HG03558 (cell line): ENCODE data around the gene MLLT6.

ENCODE experiments used
- ATAC-seq: cut with Tn5 transposase; IDR thresholded peaks from one replicate; pipeline ENCODE4 v1.9.1; 2021; ENCODE audit warnings: moderate number of reproducible peaks; ENCODE audit not compliant: unreplicated experiment; ENCODE audit errors: extremely low read depth

The MLLT6 gene

GRCh38 chr17:38706505-38707216 is 1.6 kb downstream of the MLLT6 start:
- ATAC-seq: no peak

DNA sequence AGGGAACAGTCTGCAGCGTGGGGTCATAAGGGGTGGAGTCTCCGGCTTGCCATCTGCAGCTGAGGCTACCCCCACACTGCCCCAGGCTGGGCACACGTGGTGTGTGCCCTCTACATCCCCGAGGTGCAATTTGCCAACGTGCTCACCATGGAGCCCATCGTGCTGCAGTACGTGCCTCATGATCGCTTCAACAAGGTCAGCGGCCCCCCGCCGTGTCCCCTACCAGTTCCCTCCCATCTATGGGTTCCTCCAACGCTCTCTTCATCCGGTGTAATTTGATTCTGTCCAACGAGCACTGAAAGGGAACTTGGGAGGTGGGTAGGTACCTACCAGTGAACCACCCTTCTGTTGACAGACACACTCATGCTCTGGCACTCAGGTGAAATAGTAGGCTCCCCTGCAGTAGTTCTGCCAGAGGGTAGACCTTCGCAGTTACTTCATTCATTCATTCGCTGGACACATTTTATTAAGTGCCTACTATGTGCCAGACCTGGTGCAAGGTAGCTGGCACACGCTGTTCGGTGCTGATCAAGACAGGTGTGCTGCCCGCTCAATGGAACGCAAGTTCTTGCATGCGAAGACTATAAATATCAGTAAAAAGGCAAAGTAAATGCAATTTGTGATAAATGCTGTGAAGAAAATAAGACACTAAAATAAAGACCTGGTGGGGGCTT is 2.7 kb downstream of the MLLT6 start:
- ATAC-seq: no peak

- no peak for ATAC-seq
Measured at GRCh38 chr17:38709104-38709820, 4.2 kb downstream of the MLLT6 start.

- ATAC-seq: no peak
Measured at GRCh38 chr17:38709864-38710603, 5.0 kb downstream of the MLLT6 start.

DNA sequence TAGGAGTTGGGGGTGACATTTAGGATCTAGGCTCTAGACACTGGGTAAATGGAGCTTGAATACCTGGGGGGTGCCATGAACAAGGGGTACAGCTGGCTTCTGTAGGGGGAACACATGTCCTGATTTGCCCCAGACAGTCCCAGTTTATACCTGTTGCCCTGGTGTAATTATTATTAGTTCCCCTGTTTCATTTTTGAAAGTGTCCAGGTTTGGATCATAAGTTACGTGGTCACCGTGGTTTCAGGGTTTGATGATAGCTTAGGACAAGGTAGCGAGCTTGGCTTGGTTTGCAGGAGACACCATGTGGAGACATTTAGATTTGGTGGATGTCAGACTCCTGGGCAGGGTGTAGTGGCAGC is 5.5 kb downstream of the MLLT6 start:
- no peak for ATAC-seq

GRCh38 chr17:38710985-38711384 is 5.9 kb downstream of the MLLT6 start:
- no peak for ATAC-seq

GRCh38 chr17:38711792-38712571 is 6.9 kb downstream of the MLLT6 start:
- ATAC-seq: no peak

GRCh38 chr17:38712593-38712992 is 7.5 kb downstream of the MLLT6 start:
- no peak for ATAC-seq

DNA sequence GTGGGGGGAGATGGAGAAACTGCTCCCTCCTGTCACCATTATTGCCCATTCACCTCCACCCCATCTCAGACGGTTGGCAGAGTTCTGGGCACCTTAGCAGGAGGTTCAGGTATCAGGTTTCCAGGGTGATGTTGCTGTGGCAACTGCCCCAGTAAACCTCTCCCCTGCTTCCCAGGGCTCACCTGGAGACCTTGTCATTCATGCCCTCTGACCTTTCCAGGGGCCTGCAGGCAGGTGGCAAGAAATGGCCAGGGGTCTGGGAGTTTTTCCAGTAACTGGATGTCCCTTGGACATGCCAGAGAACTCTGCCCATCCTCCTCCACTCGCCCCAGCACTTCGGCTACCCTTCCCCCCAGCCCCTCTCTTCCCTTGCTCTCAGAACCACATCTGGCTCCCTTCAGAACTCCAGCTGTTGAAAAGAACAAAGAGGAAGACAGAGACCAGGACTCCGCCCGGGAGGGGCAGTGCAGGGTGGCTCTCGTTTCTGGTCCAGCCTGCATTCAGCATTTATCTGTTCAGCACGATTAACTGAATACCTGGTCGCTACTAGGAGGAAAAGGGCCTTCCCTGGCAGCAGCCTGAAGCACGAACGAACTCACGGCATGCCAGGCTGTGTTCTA is 8.5 kb downstream of the MLLT6 start:
- no peak for ATAC-seq

GRCh38 chr17:38715216-38715943 is 10.3 kb downstream of the MLLT6 start:
- ATAC-seq: no peak

DNA sequence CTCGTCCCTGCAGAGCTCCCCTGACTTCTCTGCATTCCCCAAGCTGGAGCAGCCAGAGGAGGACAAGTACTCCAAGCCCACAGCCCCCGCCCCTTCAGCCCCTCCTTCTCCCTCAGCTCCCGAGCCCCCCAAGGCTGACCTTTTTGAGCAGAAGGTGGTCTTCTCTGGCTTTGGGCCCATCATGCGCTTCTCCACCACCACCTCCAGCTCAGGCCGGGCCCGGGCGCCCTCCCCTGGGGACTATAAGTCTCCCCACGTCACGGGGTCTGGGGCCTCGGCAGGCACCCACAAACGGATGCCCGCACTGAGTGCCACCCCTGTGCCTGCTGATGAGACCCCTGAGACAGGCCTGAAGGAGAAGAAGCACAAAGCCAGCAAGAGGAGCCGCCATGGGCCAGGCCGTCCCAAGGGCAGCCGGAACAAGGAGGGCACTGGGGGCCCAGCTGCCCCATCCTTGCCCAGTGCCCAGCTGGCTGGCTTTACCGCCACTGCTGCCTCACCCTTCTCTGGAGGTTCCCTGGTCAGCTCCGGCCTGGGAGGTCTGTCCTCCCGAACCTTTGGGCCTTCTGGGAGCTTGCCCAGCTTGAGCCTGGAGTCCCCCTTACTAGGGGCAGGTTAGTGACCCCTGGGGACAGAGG is 11.4 kb downstream of the MLLT6 start:
- ATAC-seq: no peak

DNA sequence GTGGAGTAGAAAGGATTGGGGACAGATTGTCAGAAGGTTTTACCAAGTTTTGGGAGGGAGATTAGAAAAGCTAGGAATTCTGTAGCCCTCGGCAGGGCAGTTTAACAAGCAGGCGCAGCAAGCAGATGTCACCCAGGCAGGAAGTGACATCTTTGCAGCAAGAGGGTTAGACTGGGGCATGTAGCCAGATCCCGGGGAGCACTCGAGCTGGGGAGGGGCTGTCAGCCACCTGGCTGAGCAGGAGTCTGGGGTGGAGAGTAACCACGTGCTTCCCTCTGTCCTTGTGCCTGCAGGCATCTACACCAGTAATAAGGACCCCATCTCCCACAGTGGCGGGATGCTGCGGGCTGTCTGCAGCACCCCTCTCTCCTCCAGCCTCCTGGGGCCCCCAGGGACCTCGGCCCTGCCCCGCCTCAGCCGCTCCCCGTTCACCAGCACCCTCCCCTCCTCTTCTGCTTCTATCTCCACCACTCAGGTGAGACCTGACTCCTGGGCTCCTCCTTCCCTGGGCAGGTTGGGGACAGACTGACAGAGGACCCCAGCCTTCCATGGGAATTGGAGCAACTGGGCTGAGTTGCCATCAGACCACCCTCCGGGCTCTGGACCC is 12.2 kb downstream of the MLLT6 start:
- ATAC-seq: no peak

- ATAC-seq: no peak
Measured at GRCh38 chr17:38719289-38719942, 14.3 kb downstream of the MLLT6 start.

DNA sequence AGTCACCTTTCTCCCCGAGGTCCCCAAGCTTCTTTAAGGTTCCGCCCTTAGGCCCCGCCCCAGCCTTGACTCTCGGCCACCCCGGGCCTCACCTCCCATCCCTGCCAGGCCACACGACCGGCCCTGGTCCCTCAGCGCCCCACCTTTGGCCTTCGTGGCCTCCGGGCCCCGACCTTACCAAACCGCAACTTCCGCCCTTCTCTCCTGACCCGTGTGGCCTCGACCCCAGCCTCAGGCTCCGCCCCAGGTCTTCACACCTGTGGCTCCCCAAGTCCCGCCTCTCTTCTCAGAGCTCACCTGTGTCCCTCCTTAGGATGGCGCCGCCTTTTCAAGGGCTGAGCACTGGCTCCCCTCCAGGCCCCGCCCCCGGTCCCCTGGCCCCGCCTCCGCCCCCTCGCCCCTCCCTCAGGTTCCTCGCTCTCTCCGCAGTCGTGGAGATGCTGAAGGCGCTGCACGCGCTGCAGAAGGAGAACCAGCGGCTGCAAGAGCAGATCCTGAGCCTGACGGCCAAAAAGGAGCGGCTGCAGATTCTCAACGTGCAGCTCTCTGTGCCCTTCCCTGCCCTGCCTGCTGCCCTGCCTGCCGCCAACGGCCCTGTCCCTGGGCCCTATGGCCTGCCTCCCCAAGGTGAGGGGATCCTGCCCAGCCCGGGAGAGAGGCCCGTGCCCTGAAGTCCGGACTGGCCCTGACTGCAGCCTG is 15.0 kb downstream of the MLLT6 start:
- ATAC-seq: no peak

- ATAC-seq: no peak
Measured at GRCh38 chr17:38720941-38721340, 15.9 kb downstream of the MLLT6 start.

DNA sequence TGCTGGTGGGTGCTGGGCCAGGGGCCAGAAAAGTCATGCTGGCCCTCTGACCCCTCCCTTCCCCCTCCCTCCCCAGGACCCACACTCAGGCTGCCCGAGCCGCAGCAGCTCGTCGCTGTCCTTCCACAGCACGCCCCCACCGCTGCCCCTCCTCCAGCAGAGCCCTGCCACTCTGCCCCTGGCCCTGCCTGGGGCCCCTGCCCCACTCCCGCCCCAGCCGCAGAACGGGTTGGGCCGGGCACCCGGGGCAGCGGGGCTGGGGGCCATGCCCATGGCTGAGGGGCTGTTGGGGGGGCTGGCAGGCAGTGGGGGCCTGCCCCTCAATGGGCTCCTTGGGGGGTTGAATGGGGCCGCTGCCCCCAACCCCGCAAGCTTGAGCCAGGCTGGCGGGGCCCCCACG is 16.7 kb downstream of the MLLT6 start:
- ATAC-seq: no peak
